HUDEP-2 (cell line): ENCODE results near the gene TTLL10.

Source experiments
- DNase-seq, 76 experiments: peaks; one replicate each; lab custom pipeline; 2025; ENCODE audit not compliant: unreplicated experiment in 76 of 76; lab: John Stamatoyannopoulos, UW

TTLL10 gene

GRCh38 chr1:1173793-1174415 lies at the start of gene TTLL10:
TSS of gene TTLL10 (plus strand) at chr1:1173880. CDS start at chr1:1179216, 5,336 bp downstream.
- no peak for DNase-seq

- no peak for DNase-seq
These were observed 49.2 kb upstream of the TTLL10 start for GRCh38 chr1:1124508-1124785.

DNA sequence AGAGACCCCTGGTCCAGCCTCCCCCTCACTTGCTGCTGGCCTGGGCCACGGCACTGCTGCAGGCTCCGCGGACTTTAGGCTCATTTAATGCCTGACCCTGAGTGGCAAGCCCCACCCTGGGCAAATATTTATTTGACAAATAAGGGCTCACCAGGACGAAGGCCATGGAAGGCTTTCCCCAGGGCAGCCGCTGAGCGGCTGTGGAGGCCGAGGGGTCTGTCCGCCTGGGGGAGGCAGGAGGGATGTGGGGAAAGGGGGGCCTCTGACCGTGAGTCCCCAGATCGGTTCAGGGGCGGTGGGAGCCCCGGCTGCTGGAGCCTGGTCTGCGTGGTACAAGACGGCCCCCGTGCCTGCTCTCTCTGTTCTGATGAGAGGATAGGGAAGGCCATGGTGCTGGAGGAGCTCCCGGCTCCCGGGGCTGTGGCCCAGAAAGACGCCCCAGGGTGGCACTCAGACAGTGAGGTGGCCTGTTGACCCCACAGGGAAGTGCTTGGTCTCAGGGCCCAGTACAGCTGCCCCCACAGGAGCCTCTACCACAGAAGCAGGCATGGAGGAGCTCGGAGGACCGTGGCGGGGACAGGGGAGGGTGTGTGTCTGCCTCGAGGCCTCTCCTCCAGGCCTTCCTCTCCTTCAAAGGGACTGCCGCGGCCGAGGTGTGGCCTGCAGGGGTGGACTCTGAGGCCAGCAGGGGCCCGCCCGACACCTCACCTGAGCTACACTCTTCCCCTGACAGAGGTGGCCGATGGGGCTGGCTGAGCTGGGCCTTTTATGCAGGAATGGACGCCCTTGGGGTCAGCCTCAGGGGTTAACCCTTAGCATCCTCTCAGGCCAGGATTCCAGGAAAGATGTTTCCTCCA lies 48.7 kb upstream of the TTLL10 start:
- no peak for DNase-seq

- DNase-seq = no peak
These were observed 47.7 kb upstream of the TTLL10 start for GRCh38 chr1:1125945-1126344.

- no peak for DNase-seq
These were observed 45.9 kb upstream of the TTLL10 start for GRCh38 chr1:1127551-1128451.

DNA sequence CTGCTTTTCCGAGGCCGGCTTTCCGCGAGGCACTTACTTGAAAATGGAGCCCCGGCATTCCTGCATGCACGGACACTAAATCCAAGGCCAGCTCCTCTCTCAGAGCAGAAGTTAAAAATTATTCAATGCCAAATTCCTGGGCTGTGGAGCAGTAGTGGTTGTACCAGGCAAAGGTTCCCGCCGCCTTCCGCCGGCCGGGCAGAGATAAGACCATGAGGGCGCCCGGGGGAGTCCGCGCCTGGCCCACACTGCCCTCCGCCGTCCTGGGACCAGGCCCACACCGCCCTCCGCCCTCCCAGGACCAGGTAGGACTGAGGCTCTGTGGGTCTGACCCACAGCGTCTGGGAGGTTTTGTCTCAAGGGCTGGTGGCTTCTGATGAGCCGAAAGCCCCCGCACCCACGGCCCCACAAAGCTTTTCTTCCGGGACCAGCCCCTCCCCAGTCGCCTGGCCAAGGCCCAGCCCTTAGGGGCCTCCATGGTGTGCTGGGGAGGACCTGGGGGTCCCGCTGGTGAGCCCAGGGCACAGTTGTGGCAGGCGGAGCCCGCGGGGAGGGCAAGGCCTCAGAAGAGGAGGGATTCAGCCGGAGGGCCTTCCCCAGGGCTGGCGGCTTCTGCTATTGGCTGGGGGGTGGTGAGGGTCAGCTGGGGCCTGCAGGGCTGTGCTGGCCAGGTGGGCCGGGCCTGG lies 45.1 kb upstream of the TTLL10 start:
- no peak for DNase-seq

DNA sequence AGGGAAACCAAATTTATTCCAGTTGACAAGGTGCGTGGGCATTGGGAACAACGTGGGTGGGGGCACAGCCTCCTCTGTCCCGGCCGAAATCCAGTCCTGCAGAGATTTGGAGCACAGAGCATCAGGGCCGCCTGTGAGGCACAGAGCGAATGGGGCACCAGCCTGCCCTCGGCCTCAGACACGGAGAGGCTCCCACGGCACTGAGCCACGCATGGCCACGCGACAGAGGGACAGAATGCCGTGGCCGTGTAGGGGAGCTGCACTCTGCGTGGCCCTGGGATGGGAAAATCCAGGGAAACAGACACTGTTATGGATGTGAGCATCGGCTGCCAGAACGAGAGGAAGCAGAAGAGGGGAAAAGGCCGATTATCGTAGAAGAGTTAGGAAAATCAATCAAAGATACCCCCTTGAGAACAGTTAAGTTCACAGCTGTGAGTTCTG lies 44.3 kb upstream of the TTLL10 start:
- DNase-seq = no peak

- no peak for DNase-seq
These were observed 43.2 kb upstream of the TTLL10 start for GRCh38 chr1:1130206-1131120.

GRCh38 chr1:1132042-1132950 lies 41.4 kb upstream of the TTLL10 start:
- no peak for DNase-seq

DNA sequence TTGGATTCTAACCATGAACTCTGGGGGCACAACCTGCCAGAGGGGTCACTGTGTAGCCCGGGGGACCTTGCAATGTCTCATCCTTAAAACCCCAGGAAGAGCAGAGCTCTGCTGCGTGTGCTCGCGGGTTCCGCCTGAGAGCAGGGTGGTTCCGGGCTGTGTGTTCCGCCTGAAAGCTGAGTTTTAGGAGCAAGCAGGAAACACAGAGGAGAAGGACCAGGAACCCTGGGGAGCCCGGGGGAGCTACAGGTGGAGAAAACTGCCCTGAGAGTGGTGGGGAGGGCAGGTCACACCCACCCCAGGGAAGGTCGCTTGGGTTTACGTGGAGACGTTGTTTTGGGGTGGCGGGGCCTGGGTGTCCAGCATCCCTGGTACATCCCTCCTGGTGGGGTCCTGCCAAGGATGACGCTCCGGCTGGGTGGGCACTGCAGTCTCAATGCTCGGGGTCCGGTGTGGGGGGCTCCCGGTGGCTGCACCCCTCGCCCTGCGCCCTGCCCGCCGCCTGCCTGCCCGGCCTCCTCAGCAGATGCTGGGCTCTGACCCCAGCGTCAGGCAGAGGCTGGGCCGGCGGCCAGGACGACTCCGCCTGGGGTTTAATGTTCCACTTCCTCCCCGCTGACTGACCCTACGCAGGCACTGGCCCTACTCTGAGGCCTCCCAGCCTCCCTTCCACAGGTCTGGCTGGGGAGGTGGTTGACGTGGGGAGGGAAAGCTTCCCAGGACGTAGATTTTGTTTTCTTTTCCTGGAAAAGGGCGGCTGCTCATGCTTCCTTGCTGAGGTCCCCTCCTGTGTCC lies 40.5 kb upstream of the TTLL10 start:
- no peak for DNase-seq

DNA sequence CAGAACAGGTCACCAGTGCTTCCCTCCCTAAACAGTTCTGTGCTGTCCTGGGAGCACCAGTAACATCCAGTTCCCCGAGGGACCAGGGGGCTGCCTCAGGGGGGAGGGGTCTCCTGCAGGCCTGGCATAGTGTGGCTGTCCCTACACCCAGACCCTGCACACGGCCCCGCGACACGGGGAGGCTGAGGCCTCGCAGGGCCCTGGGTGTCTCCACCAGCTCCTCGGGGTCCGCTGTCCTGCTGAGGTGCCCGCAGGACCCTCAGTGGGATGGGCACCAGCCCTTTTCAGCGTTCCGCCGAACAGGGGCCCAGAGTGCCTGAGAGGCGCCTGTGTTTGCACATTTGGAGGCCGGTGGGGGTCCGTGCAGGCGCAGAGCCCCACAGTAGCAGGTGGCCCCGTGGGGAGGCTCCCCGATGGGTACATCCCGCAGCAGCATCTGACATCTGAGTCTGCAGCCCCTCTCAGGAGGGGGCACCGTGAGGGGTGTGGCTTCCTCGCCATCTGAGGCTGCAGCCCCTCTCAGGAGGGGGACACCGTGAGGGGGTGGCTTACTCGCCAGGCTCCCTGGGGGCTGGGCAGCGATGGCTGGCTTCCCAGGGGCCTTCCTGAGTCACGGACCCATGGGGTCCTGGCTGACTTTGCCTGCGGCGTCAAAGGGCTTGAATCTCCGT lies 39.2 kb upstream of the TTLL10 start:
- DNase-seq = no peak

DNA sequence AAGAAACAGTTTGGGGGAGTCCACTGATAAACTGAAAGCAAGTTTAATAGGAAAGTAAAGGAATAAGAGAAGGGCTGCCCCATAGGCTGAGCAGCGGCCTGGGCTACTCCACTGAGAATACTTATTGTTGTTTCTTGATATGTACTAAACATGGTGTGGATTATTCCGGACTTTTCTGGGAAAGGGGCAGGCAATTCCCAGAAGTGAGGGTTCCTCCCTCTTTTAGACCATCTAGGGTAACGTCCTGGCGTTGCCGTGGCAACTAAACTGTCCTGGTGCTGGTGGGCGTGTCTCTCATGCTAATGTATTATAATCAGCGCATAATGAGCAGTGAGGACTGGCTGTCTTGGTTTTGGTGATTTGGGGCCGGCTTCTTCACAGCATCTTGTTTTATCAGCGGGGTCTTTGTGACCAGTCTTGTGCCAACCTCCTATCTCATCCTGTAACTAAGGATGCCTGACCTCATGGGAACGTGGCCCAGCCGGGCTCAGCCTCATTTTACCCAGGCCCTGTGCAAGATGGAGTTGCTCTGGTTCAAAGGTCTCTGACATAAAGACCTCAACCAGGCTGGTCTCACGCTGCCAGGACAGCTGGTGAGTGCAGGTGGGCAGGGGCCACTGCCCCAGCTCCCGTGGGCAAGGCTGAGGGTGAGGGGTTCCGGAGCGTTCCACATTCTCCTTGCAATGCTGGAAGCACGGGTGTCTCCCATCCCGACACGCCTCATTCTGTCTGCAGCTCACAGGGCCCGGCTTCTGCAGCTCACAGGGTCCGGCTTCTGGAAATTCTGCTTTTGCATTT lies 38.1 kb upstream of the TTLL10 start:
- peak in 4 of 76 experiments; percentile 4 to 26 (median 8) for DNase-seq

DNA sequence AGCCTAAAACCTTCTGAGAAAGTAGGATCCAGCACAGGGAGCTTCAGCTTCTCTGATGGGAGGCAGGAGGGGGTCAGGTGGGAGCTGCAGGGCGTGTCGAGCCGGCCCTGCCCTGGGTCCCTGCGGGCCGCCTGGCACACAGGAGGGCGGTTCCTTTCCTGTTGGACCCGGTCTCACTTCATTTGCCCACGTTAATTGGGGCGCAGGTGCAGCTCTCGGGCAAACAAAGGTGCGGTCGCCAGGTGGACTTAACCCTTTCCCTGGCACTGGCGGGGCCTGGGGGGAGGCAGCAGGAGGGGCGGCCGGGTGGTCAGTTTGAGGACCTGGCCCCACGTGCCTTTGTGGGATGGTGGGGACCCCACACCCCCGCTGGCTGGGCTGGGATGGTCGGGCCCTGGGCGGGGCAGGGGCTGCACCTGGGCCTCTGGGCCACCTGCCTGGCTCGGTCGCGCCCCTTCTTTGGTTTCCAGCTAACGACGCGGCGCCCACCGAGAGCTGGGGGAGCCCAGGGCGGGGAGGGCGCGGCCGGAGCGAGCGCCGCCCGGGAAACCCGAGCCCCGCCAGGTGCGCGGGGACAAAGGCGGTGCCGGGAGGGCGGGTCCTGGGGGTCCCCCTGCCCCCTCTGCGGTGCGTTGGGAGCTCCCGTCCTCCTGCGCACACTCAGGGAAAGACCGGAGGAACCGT lies 37.0 kb upstream of the TTLL10 start:
- no peak for DNase-seq

- DNase-seq = no peak
These were observed 36.2 kb upstream of the TTLL10 start for GRCh38 chr1:1137256-1138045.

DNA sequence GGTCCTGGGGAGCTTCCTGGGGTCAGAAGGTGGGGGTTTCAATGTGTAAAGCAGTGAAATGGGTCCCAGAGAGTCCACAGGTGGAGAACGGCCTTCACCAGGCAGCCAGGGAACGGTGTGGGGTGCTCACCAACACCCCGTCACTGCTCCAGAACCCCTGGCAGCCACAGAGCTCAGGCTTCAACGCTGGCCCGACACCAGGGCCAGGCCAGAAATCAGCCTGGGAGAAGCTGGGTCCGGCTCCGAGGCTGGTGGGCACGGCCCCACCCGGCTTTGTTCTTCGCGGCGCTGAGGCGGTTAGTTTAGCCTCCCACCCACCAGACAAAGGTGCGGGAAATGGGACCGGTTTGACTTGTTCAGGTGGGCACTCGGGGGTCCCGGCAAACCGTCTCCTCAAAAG lies 33.0 kb upstream of the TTLL10 start:
- no peak for DNase-seq
